Karpas-422 (cell line): Measurements from ENCODE around the gene CD9. TPM values are rescaled to one million over a fixed set of nuclear protein-coding genes. Genes with fewer than 3 reads are reported as not detected.

ENCODE experiments used
- DNase-seq: peaks from one replicate; pipeline ENCODE4 v3.0.0-alpha.2; 2015
- H2AFZ ChIP-seq: fragments of 200-600 bp; sonication (generic); 2 replicates; pipeline ENCODE4 v1.6.1; 2014; ENCODE audit warnings: antibody characterized with exemption, low read length, mixed read lengths
- H3K27ac ChIP-seq: fragments of 200-600 bp; sonication (generic); 2 replicates; pipeline ENCODE4 v1.5.1; 2014; ENCODE audit warnings: mild to moderate bottlenecking, low read length, moderate library complexity
- H3K27me3 ChIP-seq: fragments of 200-600 bp; sonication (generic); 2 replicates; pipeline ENCODE4 v1.6.1; 2014; ENCODE audit warnings: low read length, mixed read lengths
- H3K36me3 ChIP-seq: fragments of 200-600 bp; sonication (generic); 2 replicates; pipeline ENCODE4 v1.6.1; 2014; ENCODE audit warnings: low read length, mixed read lengths; ENCODE audit not compliant: insufficient read depth
- H3K4me1 ChIP-seq: fragments of 200-600 bp; sonication (generic); 2 replicates; pipeline ENCODE4 v1.6.1; 2014; ENCODE audit warnings: mild to moderate bottlenecking, low read length, mixed read lengths
- H3K4me2 ChIP-seq: fragments of 200-600 bp; sonication (generic); 2 replicates; pipeline ENCODE4 v1.6.1; 2014; ENCODE audit warnings: low read length, low read depth, mild to moderate bottlenecking; ENCODE audit not compliant: poor library complexity, severe bottlenecking
- H3K4me3 ChIP-seq: fragments of 200-600 bp; sonication (generic); 2 replicates; pipeline ENCODE4 v1.5.1; 2014; ENCODE audit warnings: mild to moderate bottlenecking, antibody characterized with exemption, low read length, mixed read lengths
- H3K79me2 ChIP-seq: fragments of 200-600 bp; sonication (generic); 2 replicates; pipeline ENCODE4 v1.6.1; 2014; ENCODE audit warnings: mild to moderate bottlenecking, low read length, mixed read lengths
- H3K9ac ChIP-seq: fragments of 200-600 bp; sonication (generic); 2 replicates; pipeline ENCODE4 v1.6.0; 2014; ENCODE audit warnings: low read length
- H3K9me2 ChIP-seq: fragments of 200-600 bp; sonication (generic), shearing (Covaris generic); replicated peaks from 2 replicates; pipeline ENCODE4 v1.6.0; 2014; ENCODE audit warnings: mild to moderate bottlenecking, low read length, moderate library complexity; ENCODE audit not compliant: insufficient read depth
- H3K9me3 ChIP-seq: fragments of 300-700, 200-600 bp; sonication (generic); 2 replicates; pipeline ENCODE4 v1.6.1; 2014; ENCODE audit warnings: low read length, mixed read lengths
- H4K20me1 ChIP-seq: fragments of 200-600 bp; sonication (generic); 2 replicates; pipeline ENCODE4 v1.6.1; 2014; ENCODE audit warnings: mild to moderate bottlenecking, antibody characterized with exemption, low read length, low read depth; ENCODE audit not compliant: insufficient read depth
- total RNA-seq: library from RNA; depleted of rRNA; stranded (reverse); fragments of >200 nt; shearing (Covaris generic); gene quantifications from 2 replicates; pipeline ENCODE4 v1.2.3, GENCODE V29; 2014; ENCODE audit warnings: low replicate concordance

The CD9 gene
- total RNA-seq, 1 experiment from 2014 or later = not detected

DNA sequence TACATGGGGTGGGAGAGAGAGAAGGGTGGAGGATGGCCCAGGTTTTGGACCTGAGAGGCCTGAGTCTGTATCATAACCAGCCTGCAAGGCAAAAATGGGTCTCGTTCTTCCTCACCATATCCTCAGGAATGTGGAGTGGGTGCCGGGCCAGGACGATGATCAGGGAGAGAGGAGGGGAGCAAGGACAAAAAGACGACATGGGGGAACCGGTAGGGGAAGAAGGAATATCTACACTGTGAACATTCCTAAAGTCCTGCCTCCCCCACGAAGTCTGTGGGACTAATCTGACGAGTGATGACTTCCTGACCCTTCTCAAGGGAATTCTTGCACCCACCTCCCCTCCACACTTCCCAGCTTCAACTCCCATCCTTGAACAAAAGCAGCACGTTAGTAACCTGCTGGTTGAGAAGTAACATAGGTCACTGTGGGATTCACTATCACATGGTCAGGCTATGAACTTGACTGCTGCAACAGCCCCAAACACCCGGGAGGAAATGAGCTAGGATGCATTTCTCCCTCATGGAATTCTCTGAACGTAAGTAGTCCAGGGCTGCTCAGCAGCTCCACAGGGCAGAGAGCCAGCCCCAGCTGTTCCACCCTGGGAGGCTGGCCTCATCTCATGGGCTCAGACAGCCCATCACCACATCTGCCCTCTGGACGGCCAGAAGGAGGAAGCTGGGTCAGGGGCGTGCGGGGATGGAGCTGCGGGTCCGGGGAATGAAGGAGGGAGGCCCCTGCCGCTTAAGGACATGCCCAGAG, 38.9 kb upstream of the CD9 start:
- Histone ChIP-seq H3K4me1 (no peaks in the 10 kb centered on the region), H4K20me1 (no peaks in the 10 kb centered on the region), H3K36me3 (no peaks in the 10 kb centered on the region), H3K79me2 (no peaks in the 10 kb centered on the region), H3K27me3 (no peaks in the 10 kb centered on the region), H3K4me3 (no peak overlapping the region), H3K27ac (no peak overlapping the region), H3K9me2 (no peaks in the 10 kb centered on the region), H2AFZ (no peak overlapping the region), H3K9ac (no peak overlapping the region), H3K9me3 (no peaks in the 10 kb centered on the region), H3K4me2 (no peak overlapping the region)
- DNase-seq = no peak

DNA sequence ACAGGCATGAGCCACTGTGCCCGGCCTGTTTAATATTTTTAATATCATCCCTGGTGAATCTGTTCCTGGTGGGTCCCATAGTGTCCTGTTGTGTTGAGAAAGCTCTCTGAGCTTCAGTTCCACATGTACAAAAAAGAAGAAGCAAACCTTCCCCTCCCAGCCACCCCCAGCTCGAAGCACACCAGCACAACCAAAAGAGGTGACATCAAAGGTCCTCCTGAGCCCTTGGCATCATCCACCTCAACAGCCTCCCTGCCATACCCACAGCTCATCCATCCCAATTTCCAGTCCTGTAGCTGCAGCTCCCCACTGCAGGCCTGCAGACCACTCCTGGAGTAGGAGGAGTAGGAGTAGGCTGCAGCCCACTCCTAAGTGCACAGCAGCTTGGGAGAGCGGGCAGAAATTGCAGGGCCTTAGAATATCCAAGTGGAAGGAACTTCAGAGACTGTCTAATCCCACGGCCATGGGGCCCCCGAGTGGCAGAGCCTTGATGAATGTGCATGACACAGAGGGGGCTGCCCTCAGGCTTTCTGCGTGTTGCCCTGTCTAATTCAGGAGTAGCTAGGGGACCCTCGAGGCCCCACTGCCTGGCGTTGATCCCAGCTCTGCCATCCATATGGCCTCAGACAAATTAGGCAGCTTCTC, 36.7 kb upstream of the CD9 start:
- no peaks in the 10 kb centered on the region for H4K20me1 ChIP-seq
- H3K4me2 ChIP-seq = no peak overlapping the region
- no peaks in the 10 kb centered on the region for H3K79me2 ChIP-seq
- no peaks in the 10 kb centered on the region for H3K9me2 ChIP-seq
- no peaks in the 10 kb centered on the region for H3K4me1 ChIP-seq
- H3K4me3 ChIP-seq = no peak overlapping the region
- no peak overlapping the region for H3K27ac ChIP-seq
- no peaks in the 10 kb centered on the region for H3K36me3 ChIP-seq
- H3K27me3 ChIP-seq = no peaks in the 10 kb centered on the region
- H3K9me3 ChIP-seq = no peaks in the 10 kb centered on the region
- no peak overlapping the region for H2AFZ ChIP-seq
- no peak overlapping the region for H3K9ac ChIP-seq
- no peak for DNase-seq

GRCh38 chr12:6165395-6165794, 34.8 kb upstream of the CD9 start:
- no peaks in the 10 kb centered on the region for H3K79me2 ChIP-seq
- no peak for DNase-seq
- no peak overlapping the region for H3K4me2 ChIP-seq
- H3K4me3 ChIP-seq = no peak overlapping the region
- H3K9ac ChIP-seq = no peak overlapping the region
- no peaks in the 10 kb centered on the region for H3K4me1 ChIP-seq
- H2AFZ ChIP-seq = no peak overlapping the region
- no peaks in the 10 kb centered on the region for H3K27me3 ChIP-seq
- no peak overlapping the region for H3K27ac ChIP-seq
- no peaks in the 10 kb centered on the region for H4K20me1 ChIP-seq
- H3K9me2 ChIP-seq = no peaks in the 10 kb centered on the region
- H3K36me3 ChIP-seq = no peaks in the 10 kb centered on the region
- H3K9me3 ChIP-seq = no peaks in the 10 kb centered on the region

- DNase-seq = no peak
- no peaks in the 10 kb centered on the region for H3K9me3 ChIP-seq
- H3K27me3 ChIP-seq = no peaks in the 10 kb centered on the region
- H3K4me2 ChIP-seq = no peak overlapping the region
- H3K79me2 ChIP-seq = no peaks in the 10 kb centered on the region
- H3K27ac ChIP-seq = no peak overlapping the region
- H3K36me3 ChIP-seq = no peaks in the 10 kb centered on the region
- no peaks in the 10 kb centered on the region for H3K9me2 ChIP-seq
- H4K20me1 ChIP-seq = no peaks in the 10 kb centered on the region
- no peaks in the 10 kb centered on the region for H3K4me1 ChIP-seq
- no peak overlapping the region for H3K9ac ChIP-seq
- no peak overlapping the region for H2AFZ ChIP-seq
- no peak overlapping the region for H3K4me3 ChIP-seq
Observed at GRCh38 chr12:6166808-6167207, 33.4 kb upstream of the CD9 start.

DNA sequence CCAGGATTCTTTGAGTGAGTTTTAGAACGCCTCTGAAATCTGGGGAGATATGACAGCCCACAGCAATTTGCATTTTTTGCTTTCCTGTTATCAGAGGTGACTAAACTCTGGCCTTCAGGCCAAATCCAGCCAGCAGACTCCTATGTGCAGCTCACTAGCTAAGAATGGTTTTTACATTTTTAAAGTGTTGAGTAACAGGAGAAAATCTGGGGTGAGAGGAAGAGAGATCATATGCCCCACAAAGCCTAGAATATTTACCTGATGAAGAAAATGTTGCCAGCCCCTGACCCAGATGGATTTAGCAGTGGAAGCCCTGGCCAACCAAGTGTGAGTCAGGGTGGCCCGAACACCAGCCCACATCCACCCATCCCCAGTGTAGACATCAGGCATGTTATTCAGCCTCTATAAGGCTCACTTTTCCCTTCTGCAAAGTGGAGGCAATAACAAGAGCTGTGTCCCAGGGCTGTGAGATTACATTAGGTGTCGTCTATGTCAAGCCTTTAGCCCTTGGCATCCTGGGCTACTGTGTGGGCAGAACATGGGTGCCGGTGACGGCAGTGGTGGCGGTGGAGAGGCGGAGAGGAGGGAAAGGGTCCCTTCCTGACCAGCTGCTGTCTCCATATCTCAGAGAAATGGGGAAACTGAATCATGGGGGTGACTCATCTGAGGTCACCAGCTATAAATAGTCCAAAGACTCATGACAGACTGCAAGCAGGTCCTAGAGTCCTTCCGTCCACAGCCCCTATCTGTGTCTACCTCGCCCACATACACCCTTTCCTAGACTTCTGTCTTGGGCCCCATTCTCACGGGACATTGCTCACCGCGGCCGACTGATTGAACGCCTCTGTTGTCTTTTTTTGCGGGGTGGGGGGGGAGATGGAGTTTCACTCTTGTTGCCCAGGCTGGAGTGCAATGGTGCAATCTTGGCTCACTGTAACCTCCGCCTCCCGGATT, 32.6 kb upstream of the CD9 start:
- H3K9me3 ChIP-seq = no peaks in the 10 kb centered on the region
- no peaks in the 10 kb centered on the region for H3K36me3 ChIP-seq
- no peaks in the 10 kb centered on the region for H3K4me1 ChIP-seq
- DNase-seq = peak; percentile 47
- no peak overlapping the region for H2AFZ ChIP-seq
- H3K9me2 ChIP-seq = no peaks in the 10 kb centered on the region
- no peaks in the 10 kb centered on the region for H3K79me2 ChIP-seq
- H3K27ac ChIP-seq = no peak overlapping the region
- no peak overlapping the region for H3K4me2 ChIP-seq
- H4K20me1 ChIP-seq = no peaks in the 10 kb centered on the region
- no peak overlapping the region for H3K4me3 ChIP-seq
- no peak overlapping the region for H3K9ac ChIP-seq
- H3K27me3 ChIP-seq = no peaks in the 10 kb centered on the region

DNA sequence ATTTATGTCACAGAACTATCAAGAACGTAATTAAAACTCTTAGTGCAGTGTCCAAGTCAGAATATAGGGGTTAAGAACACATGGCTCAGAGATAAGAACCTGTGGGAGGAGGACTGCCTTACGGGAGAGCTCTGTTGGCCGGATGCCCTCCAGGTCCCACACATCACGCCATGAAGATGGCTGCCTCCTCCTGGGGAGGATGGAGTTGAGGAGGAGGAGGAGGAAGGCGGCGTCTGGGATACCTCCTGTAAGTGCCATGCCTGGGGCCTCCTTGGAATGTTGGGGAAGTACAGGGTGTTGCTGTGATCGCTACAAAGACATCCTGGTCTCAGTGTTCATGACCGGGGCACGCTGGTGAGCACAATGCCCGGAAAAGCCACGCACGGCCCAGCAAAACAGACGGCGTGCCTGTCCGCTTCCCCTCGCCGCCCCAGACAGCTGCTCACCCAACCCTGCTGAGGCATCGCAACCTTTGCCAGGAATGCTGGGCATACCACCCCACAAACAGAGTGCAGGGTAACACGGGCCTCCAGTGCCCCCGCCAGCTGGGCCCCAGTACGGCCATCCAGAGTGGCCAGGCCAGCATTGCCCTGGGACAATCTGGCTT, 28.7 kb upstream of the CD9 start:
- H3K4me3 ChIP-seq = no peak overlapping the region
- H3K9ac ChIP-seq = no peak overlapping the region
- no peaks in the 10 kb centered on the region for H3K79me2 ChIP-seq
- H2AFZ ChIP-seq = no peak overlapping the region
- no peaks in the 10 kb centered on the region for H3K9me2 ChIP-seq
- H3K27me3 ChIP-seq = no peaks in the 10 kb centered on the region
- DNase-seq = no peak
- no peaks in the 10 kb centered on the region for H3K4me1 ChIP-seq
- no peak overlapping the region for H3K27ac ChIP-seq
- H4K20me1 ChIP-seq = no peaks in the 10 kb centered on the region
- H3K4me2 ChIP-seq = no peak overlapping the region
- H3K9me3 ChIP-seq = no peaks in the 10 kb centered on the region
- no peaks in the 10 kb centered on the region for H3K36me3 ChIP-seq

DNA sequence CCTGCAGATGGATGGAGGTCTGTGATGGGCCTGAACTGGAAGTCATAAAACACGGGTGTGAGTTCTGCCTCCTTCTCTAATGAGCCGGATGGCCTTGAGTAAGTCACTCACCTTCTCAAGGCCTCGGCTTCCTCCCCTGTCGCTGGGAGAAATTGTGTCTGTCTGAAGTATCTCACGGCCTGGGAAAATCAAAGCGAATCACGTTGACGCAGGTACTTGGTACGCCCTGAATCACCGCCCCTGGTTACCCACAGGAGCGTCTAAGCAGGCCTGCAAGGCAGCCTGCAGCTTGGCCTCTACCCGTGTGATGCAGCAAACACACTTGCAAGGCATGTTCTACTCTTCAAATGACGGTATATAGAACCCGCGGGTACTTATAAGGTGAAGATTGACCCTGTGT, 28.1 kb upstream of the CD9 start:
- Histone ChIP-seq H3K36me3 (no peaks in the 10 kb centered on the region), H3K79me2 (no peaks in the 10 kb centered on the region), H3K4me1 (no peaks in the 10 kb centered on the region), H3K27me3 (no peaks in the 10 kb centered on the region), H3K9ac (no peak overlapping the region), H3K9me2 (no peaks in the 10 kb centered on the region), H4K20me1 (no peaks in the 10 kb centered on the region), H2AFZ (no peak overlapping the region), H3K9me3 (no peaks in the 10 kb centered on the region), H3K4me3 (no peak overlapping the region), H3K4me2 (no peak overlapping the region), H3K27ac (no peak overlapping the region)
- DNase-seq = no peak

GRCh38 chr12:6172862-6173261, 27.3 kb upstream of the CD9 start:
- H2AFZ ChIP-seq = no peak overlapping the region
- H3K9me3 ChIP-seq = no peaks in the 10 kb centered on the region
- no peaks in the 10 kb centered on the region for H3K4me1 ChIP-seq
- no peaks in the 10 kb centered on the region for H3K27me3 ChIP-seq
- H3K9ac ChIP-seq = no peak overlapping the region
- no peaks in the 10 kb centered on the region for H3K36me3 ChIP-seq
- no peaks in the 10 kb centered on the region for H4K20me1 ChIP-seq
- no peaks in the 10 kb centered on the region for H3K9me2 ChIP-seq
- no peak overlapping the region for H3K4me2 ChIP-seq
- H3K79me2 ChIP-seq = no peaks in the 10 kb centered on the region
- DNase-seq = no peak
- no peak overlapping the region for H3K4me3 ChIP-seq
- H3K27ac ChIP-seq = no peak overlapping the region
